Left cardiac atrium (tissue), 4 donors: ENCODE measurements around the gene ZNF878. TPM values are rescaled to one million over a fixed set of nuclear protein-coding genes. Genes with fewer than 3 reads are reported as not detected.

Experiments
- ATAC-seq, 2 donors: fragments of 200-7000 bp; cut with Tn5 transposase; one replicate each; pipeline ENCODE4 v1.9.1; 2020; ENCODE audit warnings: mild to moderate bottlenecking in 2 of 2, moderate library complexity in 2 of 2
- DNase-seq: peaks from one replicate; pipeline ENCODE4 v3.0.0-alpha.2; 2020
- intact Hi-C, 2 donors: fragments of 100-400 bp; cut with DNase I; formaldehyde crosslinking; loops; one replicate each; pipeline versions ENCODE4 v1.14.1 to v1.15.1; 2022 to 2023
- total RNA-seq, 2 donors: library from RNA; stranded (reverse); fragmentation: NEBNext Ultra II Directional; extraction: Animal tissue kit (Norgen Biotek cat#: 25700); gene quantifications; one replicate each; pipeline ENCODE4 v1.2.1, GENCODE V29; 2021
- donor health status: DM: no; HTN: yes; CAD: no.
- donor health status: DM: no; HTN: yes; CAD: no; lungs with severe emphysema.
- donor health status: DM: yes; HTN: yes; CAD: no.
- donor health status: Dilated cardiomyopathy.

ZNF878 gene
- total RNA-seq, 2 donors from 2014 or later: 0.29 to 0.73 TPM

- intact Hi-C loops: no loop called here
- no peak for ATAC-seq
- no peak for DNase-seq
These were observed 9.9 kb downstream of the ZNF878 start for GRCh38 chr19:12042893-12043292.

GRCh38 chr19:12035220-12036172, 17.3 kb downstream of the ZNF878 start, which contains the start of gene ZNF433:
Gene ZNF433 (minus strand): TSS chr19:12035679. CDS start chr19:12035539, 140 bp downstream.
- peak; percentile 96 for DNase-seq
- intact Hi-C loops: no loop called here
- ATAC-seq: peak; percentile 100

- intact Hi-C loops: no loop called here
- ATAC-seq (no peak), DNase-seq (no peak)
These were observed 18.1 kb downstream of the ZNF878 start for GRCh38 chr19:12034620-12035019.

- ATAC-seq (no peak), DNase-seq (no peak)
- intact Hi-C loops: no loop called here
These were observed 18.6 kb downstream of the ZNF878 start for GRCh38 chr19:12034198-12034597.

- ATAC-seq: no peak
- intact Hi-C loops: no loop called here
- no peak for DNase-seq
These were observed 37.0 kb downstream of the ZNF878 start for GRCh38 chr19:12015753-12016116.

GRCh38 chr19:12015015-12015752, 37.6 kb downstream of the ZNF878 start:
- intact Hi-C loops: no loop called here
- DNase-seq (no peak), ATAC-seq (no peak)

GRCh38 chr19:12000152-12000981, 52.4 kb downstream of the ZNF878 start:
- DNase-seq (no peak), ATAC-seq (no peak)
- intact Hi-C loops: no loop called here

GRCh38 chr19:11995174-11995573, 57.6 kb downstream of the ZNF878 start:
- peak in 1 of 2 donors; percentile 41 for ATAC-seq
- DNase-seq: no peak
- intact Hi-C loops: no loop called here

Other genes starting within 250 kb of the ZNF878 start
- 1 to 10 TPM; 5.4 to 6.3 TPM for gene ZNF440, start 238.7 kb downstream of the ZNF878 start, total RNA-seq
- 1 to 10 TPM; 4.1 to 4.2 TPM for gene ZNF439, start 204.2 kb downstream of the ZNF878 start, total RNA-seq
- gene ZNF69, start 165.2 kb downstream of the ZNF878 start, total RNA-seq: 1 to 10 TPM; 4.4 to 4.5 TPM
- 1 to 10 TPM; 4.7 to 5.6 TPM for gene ZNF700, start 127.9 kb downstream of the ZNF878 start, total RNA-seq
- gene ZNF763, start 87.9 kb downstream of the ZNF878 start, total RNA-seq: 1 to 10 TPM; 1.5 to 3.4 TPM
- 1 to 10 TPM; 2.9 to 4.0 TPM for gene ZNF433, start 17.3 kb downstream of the ZNF878 start, total RNA-seq
- 10 to 100 TPM; 10.5 to 11.6 TPM for gene ZNF844, start 11.8 kb upstream of the ZNF878 start, total RNA-seq
- gene ZNF20, start 87.4 kb upstream of the ZNF878 start, total RNA-seq: 1 to 10 TPM in 1 of 2 donors, under 1 TPM in 1; 0.89 to 1.1 TPM
- 1 to 10 TPM; 3.3 to 4.2 TPM for gene ZNF625, start 103.8 kb upstream of the ZNF878 start, total RNA-seq
- 1 to 10 TPM; 5.0 to 6.5 TPM for gene ZNF136, start 110.1 kb upstream of the ZNF878 start, total RNA-seq
- 10 to 100 TPM in 1 of 2 donors, 1 to 10 TPM in 1; 7.4 to 11.5 TPM for gene ZNF44, start 241.9 kb upstream of the ZNF878 start, total RNA-seq